ENCODE data around the gene SPTLC3.

SPTLC3 gene

GRCh38 chr20:13212750-13213149 is 204.0 kb downstream of the SPTLC3 start:
- no peak overlapping the region for H3K4me3 ChIP-seq (replicated peaks in 1 of 2; ENCODE audit: low read depth in 2 of 2, low read length in 2 of 2)
- DNase-seq (ENCODE audit: low read depth in 2 of 2), result no peak
- no peak for TF ChIP-seq CTCF (IDR thresholded peaks at IDR 0.05; ENCODE audit: low read depth, low read length)

GRCh38 chr20:13213335-13213734 is 204.6 kb downstream of the SPTLC3 start:
- DNase-seq (ENCODE audit: low read depth in 2 of 2), result no peak
- H3K4me3 ChIP-seq (replicated peaks in 1 of 2; ENCODE audit: low read depth in 2 of 2, low read length in 2 of 2), result no peak overlapping the region
- TF ChIP-seq CTCF (IDR thresholded peaks at IDR 0.05; ENCODE audit: low read depth, low read length), result no peak

GRCh38 chr20:13216533-13216932 is 207.8 kb downstream of the SPTLC3 start:
- no peak for TF ChIP-seq CTCF (IDR thresholded peaks at IDR 0.05; ENCODE audit: low read depth, low read length)
- H3K4me3 ChIP-seq (replicated peaks in 1 of 2; ENCODE audit: low read depth in 2 of 2, low read length in 2 of 2), result no peak overlapping the region
- no peak for DNase-seq (ENCODE audit: low read depth in 2 of 2)

Data from cardiac fibroblast (primary cell).